ENCODE measurements around the gene BANF1.
"Not testable (repeated sequence)": the region's sequence is repeated elsewhere in the genome, so short reads cannot be mapped to it uniquely, and the experiment has no call there.

Gene BANF1

DNA sequence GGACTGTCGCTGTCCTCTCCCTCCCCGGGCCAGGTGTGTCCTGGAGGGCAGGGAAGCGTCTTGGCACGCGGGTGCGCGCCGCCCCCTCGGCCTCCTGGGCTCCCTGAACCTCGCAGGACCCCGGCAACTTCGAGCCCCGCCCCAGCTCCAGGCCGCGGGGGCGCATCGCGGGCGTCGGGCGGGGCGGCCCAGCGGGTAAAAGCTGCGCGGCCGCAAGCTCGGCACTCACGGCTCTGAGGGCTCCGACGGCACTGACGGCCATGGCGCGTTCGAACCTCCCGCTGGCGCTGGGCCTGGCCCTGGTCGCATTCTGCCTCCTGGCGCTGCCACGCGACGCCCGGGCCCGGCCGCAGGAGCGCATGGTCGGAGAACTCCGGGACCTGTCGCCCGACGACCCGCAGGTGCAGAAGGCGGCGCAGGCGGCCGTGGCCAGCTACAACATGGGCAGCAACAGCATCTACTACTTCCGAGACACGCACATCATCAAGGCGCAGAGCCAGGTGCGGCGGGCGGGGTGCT, 9.5 kb downstream of the BANF1 start, which contains the start of gene CST6:
CST6 (plus strand) TSS at position 224 of the 519 bp plus-strand sequence; CDS start at position 261, 37 bp downstream.
- no peak for DNase-seq

DNA sequence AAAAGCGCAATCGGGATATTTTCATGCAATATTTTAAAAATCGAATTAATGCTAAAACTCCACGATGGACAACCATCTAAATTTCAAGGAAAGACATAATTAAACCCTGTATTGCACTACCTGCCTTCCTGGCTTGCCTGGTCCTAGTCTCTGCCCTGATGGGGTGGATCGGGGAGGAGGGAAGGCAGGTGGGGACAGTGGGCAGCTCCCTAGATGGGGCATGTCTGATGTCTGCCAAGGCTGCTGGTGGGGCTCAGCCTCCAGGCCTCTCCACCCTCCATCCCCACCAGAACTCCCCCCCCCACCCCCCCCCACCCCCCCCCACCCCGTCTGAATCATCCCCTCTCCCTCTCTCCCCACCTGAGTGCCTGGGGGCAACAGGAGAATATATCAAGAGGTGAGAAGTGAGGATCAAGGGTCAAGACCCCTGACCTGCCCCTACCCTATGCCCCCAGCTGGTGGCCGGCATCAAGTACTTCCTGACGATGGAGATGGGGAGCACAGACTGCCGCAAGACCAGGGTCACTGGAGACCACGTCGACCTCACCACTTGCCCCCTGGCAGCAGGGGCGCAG, 10.2 kb downstream of the BANF1 start:
- no peak for DNase-seq

DNA sequence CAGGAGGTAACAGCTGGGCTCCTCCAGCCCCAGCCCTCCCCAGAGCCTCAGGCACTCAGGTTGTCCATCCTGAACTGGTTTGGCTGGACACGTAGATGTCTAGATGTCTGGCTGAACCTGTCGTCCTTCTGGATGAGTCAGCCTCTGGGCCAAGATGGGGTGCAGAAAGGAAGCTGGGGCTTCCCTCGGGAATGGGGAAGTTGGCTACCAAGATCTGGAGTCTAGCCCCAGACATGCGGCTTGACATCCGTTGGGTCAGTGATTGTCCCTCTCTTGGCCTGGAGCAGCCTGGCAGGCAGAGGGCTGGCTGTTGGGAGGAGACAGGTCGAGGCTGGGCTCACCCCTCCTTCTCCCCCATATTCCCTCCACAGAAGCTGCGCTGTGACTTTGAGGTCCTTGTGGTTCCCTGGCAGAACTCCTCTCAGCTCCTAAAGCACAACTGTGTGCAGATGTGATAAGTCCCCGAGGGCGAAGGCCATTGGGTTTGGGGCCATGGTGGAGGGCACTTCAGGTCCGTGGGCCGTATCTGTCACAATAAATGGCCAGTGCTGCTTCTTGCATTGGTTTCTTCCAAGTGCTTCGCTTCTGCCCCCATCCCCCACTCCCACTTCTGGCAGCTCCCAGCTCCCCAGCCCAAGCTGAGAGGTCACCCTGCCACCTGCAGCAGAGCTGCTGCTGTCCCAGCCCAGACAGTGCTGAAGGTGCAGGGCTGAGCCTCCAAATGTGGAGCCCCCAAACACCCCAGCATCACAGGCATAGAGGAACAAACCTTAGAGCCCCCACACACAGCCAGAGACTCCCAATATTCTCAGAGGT, 10.9 kb downstream of the BANF1 start:
- DNase-seq: peak; percentile 85

DNA sequence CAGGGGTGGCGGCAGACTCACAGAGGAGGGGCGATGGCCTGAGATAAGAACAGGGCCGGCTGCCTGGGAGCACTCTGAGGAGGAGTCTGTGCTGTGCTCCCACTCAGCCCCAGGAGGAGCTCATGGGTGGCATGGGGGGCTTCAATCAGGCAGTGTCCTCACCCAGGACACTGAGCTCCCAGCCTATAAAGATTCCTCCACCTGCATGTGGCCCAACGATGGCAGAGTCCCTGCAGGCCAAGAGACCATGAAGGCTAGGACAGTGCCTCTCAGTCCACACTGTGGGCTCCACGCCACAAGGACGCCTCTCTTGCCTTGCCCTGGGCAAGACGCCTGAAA, 11.4 kb downstream of the BANF1 start:
- no peak for DNase-seq

GRCh38 chr11:66014804-66015453, 12.6 kb downstream of the BANF1 start:
- no peak for DNase-seq

GRCh38 chr11:66015454-66015881, 13.2 kb downstream of the BANF1 start:
- peak; percentile 69 for DNase-seq

- DNase-seq: no peak
Observed at GRCh38 chr11:66015936-66016792, 13.9 kb downstream of the BANF1 start.

DNA sequence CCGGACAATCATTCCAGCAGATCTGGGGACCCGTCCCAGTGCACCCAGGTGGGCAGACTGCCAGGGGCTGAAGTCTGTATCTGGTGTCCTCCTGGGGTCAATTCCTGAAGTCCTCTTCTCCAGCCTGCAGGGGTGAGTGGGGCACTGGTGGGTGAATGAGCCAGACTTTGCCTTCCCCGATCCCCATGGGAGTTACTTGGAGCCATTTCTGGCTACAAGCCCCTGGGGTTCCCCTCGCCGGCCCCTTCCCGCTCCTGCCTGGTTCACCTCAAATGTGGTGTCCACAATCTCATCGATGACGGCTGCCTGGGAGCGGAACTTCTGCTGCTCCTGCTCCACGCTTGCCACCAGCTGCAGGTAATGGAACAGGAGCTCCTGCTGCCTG, 14.5 kb downstream of the BANF1 start:
- no peak for DNase-seq

- no peak for DNase-seq
Observed at GRCh38 chr11:66017321-66017720, 15.0 kb downstream of the BANF1 start.

DNA sequence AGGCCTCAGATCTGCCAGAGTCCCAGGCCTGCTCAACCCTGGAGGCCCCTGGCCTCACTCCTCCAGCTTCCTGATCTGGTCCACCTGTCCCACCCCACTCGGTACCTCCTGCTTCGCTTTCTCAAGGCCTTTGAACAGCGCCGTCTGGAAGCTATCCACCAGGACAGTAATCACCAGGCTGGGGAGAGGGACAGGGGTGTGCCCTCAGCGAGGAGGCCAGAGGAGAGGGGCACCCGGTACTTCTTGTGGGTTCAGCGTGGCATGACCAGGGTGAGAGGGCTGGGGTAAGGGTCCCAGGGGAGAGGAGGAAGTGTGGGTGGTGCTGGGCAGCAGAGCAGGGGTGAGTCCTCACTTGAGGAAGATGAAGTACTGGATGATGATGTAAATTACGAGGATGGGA, 17.9 kb downstream of the BANF1 start:
- no peak for DNase-seq

GRCh38 chr11:66020618-66021357, 18.5 kb downstream of the BANF1 start:
- peak; percentile 84 for DNase-seq

DNA sequence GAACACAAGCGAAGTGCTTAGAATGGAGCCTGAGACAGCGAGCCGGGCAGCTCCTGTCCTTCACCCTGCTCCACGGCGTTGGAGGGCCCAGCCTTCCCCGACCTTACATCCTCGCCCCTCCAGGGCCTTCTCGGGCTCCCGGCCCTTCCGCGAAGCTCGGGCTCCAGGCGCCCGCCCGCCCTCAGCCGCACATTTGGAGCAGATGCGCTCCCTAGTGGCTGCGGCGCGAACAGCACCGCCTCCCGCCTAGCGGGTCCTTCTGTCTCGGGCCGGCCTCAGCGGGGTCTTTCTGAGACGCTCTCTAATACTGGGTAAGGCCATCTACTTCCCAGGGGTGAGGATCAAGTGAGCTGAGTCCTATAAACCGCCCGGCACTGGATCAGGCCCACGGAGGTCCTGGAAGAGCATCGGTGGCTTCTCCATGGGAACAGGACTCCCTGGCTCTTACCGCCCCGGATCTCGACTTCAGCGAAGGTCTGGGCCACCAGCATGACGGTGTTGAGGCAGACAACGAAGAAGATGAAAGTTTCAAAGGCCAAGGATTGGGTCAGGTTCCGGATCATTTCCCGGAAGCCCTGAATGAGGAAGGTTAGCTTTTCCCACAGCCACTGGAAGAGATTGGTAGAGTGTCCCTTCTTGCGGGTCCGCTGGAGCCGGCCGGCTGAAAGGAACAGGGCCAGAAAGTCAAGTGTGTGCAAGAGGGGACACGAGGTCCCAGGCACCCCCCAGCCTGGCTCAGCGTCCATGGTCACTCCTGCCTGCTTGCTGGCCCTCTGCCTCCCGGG, 20.3 kb downstream of the BANF1 start:
- peak; percentile 85 for DNase-seq

DNA sequence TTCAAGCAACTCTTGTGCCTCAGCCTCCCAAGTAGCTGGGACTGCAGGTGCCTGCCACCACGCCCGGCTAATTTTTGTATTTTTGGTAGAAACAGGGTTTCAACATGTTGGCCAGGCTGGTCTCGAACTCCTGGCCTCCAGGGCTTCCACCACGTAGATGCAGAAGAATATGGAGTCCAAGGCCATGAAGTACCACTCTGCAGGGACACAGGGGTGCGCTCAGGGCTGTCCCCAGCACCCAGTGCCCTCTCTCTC, 20.8 kb downstream of the BANF1 start:
- DNase-seq: not testable (repeated sequence)

DNA sequence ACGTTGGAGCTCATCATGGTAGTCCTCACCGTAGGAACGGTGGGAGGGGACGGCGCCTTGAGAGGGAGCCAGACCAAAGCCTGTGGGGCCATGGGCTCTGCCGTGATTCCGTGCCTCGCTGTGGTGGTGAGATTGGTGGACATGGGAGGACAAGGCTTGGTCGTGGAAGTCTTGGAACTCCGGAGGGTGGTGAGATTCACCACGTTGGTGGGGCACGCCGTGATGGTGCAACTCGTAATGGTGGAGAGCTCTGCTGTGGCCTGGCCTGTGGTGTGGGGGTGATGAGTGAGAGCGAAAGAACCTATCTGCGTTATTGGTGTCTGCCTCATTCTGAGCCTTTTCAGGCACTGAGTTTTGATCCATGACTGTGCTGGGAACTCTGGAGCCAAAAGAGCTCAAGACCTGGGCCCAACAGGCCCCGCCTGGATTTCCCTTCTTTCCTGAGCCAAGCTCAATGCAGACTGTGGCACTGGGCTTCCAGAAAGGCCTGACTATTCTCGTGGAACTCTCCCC, 23.8 kb downstream of the BANF1 start, which contains the start of gene CATSPER1:
CATSPER1 (minus strand) TSS at position 463 of the 513 bp plus-strand sequence; CDS start at position 363, 100 bp downstream.
- DNase-seq: no peak

GRCh38 chr11:66032957-66033735, 30.8 kb downstream of the BANF1 start:
- no peak for DNase-seq

GRCh38 chr11:66035653-66036333, 33.5 kb downstream of the BANF1 start:
- DNase-seq: no peak

DNA sequence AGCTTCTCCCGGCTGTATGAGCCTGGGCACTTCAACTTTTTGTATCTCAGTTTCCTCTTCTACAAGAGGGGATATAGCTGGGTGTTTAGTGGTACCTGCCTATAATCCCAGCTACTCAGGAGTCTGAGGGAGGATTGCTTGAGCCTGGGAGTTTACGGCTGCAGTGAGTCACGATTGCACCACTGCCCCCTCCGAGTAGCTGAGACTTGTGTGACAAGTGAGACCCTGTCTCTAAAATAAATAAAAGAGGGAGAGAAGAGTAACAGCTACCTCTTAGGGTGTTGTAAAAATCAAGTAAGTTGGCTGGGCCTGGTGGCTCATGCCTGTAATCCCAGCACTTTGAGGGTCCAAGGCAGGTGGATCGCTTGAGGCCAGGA, 34.0 kb downstream of the BANF1 start:
- DNase-seq: no peak

DNA sequence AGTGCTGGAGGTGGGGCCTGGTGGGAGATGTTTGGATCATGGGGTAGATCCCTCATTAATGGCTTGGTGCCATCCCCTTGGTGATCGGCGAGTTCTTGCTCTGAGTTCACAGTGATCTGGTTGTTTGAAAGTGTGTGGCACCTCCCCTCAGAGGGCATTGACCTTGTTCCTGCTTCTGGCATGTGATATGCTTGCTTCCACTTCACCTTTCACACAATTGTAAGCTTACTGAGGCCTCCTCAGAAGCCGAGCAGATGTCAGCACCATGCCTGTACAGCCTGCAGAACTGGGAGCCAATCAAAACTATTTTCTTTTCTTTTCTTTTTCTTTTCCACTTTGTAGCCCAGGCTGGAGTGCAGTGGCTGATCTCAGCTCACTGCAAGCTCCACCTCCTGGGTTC, 35.0 kb downstream of the BANF1 start:
- DNase-seq: no peak

GRCh38 chr11:66039765-66040164, 37.5 kb downstream of the BANF1 start:
- no peak for DNase-seq

All from islet precursor cell (in vitro differentiated cells).